Hepatocyte (in vitro differentiated cells): ENCODE results near the gene CRABP2.

ENCODE experiments used
- EZH2 ChIP-seq: fragments of 200-600 bp; sonication (generic); IDR thresholded peaks from 2 replicates; pipeline ENCODE4 v1.6.1; 2016; ENCODE audit warnings: antibody characterized with exemption, mild to moderate bottlenecking, borderline replicate concordance
- TF ChIP-seq, protein P1 (sequence below): fragments of 200-600 bp; sonication (generic); IDR thresholded peaks from 2 replicates; pipeline ENCODE4 v1.5.1; 2016; ENCODE audit warnings: antibody characterized with exemption, mild to moderate bottlenecking; ENCODE audit not compliant: poor library complexity

GRCh38 chr1:156750711-156751450 is 45.5 kb upstream of the CRABP2 start:
- TF ChIP-seq, protein P1, sequence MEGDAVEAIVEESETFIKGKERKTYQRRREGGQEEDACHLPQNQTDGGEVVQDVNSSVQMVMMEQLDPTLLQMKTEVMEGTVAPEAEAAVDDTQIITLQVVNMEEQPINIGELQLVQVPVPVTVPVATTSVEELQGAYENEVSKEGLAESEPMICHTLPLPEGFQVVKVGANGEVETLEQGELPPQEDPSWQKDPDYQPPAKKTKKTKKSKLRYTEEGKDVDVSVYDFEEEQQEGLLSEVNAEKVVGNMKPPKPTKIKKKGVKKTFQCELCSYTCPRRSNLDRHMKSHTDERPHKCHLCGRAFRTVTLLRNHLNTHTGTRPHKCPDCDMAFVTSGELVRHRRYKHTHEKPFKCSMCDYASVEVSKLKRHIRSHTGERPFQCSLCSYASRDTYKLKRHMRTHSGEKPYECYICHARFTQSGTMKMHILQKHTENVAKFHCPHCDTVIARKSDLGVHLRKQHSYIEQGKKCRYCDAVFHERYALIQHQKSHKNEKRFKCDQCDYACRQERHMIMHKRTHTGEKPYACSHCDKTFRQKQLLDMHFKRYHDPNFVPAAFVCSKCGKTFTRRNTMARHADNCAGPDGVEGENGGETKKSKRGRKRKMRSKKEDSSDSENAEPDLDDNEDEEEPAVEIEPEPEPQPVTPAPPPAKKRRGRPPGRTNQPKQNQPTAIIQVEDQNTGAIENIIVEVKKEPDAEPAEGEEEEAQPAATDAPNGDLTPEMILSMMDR = no peak
- TF ChIP-seq EZH2 = no peak
